Head of caudate nucleus (tissue), 42 donors: ENCODE results near the gene TMEM252.

Source experiments
- DNase-seq, 42 donors: peaks; one replicate each; pipeline versions ENCODE4 v3.0.0 to v3.0.0-alpha.2; 2020 to 2021; ENCODE audit warnings: mixed read lengths in 7 of 42
- intact Hi-C: fragments of 100-400 bp; cut with DNase I; formaldehyde crosslinking; loops from one replicate; pipeline ENCODE4 v1.15.0; 2022

The TMEM252 gene

GRCh38 chr9:68506551-68506950, 34.1 kb downstream of the TMEM252 start:
- DNase-seq, result no peak
- intact Hi-C loops, result no loop called here

GRCh38 chr9:68505681-68506409, 34.8 kb downstream of the TMEM252 start:
- no peak for DNase-seq

GRCh38 chr9:68502279-68502678, 38.4 kb downstream of the TMEM252 start:
- no peak for DNase-seq
- intact Hi-C loops, result no loop called here

More at GRCh38 chr9:68505681-68506409, 34.8 kb downstream of the TMEM252 start:
- intact Hi-C loops, result no loop called here

GRCh38 chr9:68500457-68501381, 40.0 kb downstream of the TMEM252 start:
- no peak for DNase-seq
- intact Hi-C loops, result no loop called here

DNA sequence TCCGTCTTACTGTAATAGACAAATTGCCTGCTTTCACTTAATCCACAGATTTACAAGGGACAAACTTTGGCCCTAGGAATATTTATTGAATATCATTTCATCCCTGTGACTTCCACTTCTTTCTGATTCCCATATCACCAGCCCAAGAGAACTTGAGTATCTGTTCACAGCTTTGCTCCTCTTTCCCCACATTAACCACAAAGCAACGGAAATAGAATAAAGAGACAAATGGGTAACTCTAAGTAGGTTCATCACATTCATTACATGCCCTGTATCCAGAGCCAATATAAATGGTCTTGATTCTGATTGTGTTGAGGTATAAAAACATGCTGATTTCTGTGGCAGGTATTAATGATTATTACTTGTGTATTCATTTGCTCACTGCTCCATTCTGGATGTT, 41.9 kb downstream of the TMEM252 start:
- no peak for DNase-seq
- intact Hi-C loops, result no loop called here

- intact Hi-C loops, result no loop called here
- no peak for DNase-seq
Observed at GRCh38 chr9:68497629-68498028, 43.1 kb downstream of the TMEM252 start.

- DNase-seq, result no peak
- intact Hi-C loops, result no loop called here
Observed at GRCh38 chr9:68496356-68496755, 44.3 kb downstream of the TMEM252 start.

- intact Hi-C loops, result no loop called here
- DNase-seq, result no peak
Observed at GRCh38 chr9:68495247-68495646, 45.4 kb downstream of the TMEM252 start.

DNA sequence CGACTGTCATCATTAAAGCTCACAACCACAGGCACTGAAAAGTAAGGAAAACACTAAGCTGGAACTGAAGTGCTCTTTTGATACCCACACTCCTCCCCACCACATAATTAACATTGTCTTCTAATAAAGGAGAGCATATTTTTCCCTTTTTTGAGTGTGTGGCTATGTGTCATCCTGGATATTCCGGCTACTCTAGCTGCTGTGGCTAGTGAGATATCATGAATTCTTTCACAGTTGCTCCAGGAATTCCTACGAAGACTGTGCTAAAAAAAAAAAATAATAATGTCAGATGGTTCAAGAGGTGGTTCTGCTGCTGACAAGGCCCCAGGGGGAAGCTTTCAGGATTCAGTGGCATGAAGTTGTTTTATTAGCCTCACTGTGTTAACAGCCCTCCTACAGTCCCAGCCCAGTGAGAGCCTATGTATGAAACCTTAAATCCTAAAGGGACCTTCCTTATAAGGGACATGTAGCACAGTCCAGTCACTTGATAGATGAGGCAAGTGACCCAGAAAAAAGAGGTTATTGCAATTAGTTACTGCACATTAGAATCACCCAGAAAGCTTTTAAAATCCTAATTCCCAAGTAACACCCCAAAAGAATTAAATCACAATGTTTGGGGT, 46.6 kb downstream of the TMEM252 start:
- intact Hi-C loops, result no loop called here
- no peak for DNase-seq

- DNase-seq, result no peak
- intact Hi-C loops, result no loop called here
Observed at GRCh38 chr9:68493541-68493940, 47.1 kb downstream of the TMEM252 start.

- intact Hi-C loops, result no loop called here
- no peak for DNase-seq
Observed at GRCh38 chr9:68492806-68493205, 47.9 kb downstream of the TMEM252 start.

DNA sequence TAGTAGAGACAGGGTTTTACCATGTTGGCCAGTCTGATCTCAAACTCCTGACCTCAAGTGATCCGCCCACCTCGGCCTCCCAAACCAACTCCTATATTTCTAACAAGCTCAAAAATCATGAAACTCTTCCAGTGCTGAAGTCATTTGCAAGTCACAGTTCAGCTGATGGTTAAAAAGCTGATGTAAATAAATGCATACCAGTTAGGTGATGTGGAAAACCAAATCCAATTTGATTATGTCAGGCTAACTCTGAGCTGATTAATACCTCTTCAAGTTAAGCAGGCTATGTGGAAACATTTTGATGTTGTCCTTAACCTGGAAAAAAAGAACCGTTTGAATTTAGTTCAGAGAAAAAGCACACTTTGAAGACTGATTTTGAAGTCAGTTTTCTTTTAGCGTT, 51.0 kb downstream of the TMEM252 start:
- intact Hi-C loops, result no loop called here
- DNase-seq, result no peak

GRCh38 chr9:68488126-68488525, 52.6 kb downstream of the TMEM252 start:
- no peak for DNase-seq
- intact Hi-C loops, result no loop called here
